MM.1S (cell line): ENCODE results near the gene MYO10.

Experiments
- EZH2 ChIP-seq: fragments of 300-600 bp; sonication (generic); optimal IDR thresholded peaks from 2 replicates; pipeline ENCODE3; 2017; ENCODE audit warnings: low read depth, mild to moderate bottlenecking, antibody characterized with exemption, low read length, mixed read lengths
- EZH2phosphoT487 ChIP-seq: fragments of 300-600 bp; sonication (generic); IDR thresholded peaks from 2 replicates; pipeline ENCODE4 v1.6.1; 2018; ENCODE audit warnings: antibody characterized with exemption, low read length
- TF ChIP-seq, protein P1 (sequence below): fragments of 300-600 bp; sonication (generic); IDR thresholded peaks from 2 replicates; pipeline ENCODE4 v1.5.1; 2016; ENCODE audit warnings: antibody characterized with exemption, low read length, mixed read lengths

DNA sequence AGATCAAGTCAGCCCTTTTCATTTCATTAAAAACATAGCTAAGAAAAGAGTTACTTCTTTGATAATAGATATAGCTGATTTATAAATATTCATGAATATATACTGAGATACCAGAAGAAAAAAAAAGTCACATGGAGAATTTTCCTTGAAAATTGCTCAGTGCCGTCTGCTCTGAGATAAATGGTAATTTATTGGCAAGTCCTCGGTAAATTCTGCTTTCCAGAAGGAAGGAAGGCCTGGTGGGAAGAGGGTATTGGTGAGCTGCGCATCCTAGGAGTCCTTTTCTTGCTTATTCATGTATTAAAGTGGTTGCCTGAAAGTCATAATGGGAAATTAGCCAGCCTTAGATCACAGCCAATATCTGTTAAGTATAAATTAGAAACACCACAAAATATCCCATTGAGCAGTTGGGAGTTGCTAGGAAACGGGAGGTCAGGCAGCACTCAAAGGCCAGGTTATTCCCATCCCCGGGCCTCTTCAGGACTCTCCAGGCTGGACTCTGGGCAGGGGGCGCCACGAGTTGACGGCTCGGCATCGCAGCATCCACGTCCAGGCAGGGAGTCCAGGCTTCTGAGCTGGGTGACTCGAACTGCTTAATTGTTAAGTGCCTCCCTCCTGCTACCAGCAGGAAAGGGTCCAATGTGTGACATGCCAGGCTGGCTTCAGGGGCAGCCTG is 202.6 kb downstream of the MYO10 start:
- TF ChIP-seq, protein P1, sequence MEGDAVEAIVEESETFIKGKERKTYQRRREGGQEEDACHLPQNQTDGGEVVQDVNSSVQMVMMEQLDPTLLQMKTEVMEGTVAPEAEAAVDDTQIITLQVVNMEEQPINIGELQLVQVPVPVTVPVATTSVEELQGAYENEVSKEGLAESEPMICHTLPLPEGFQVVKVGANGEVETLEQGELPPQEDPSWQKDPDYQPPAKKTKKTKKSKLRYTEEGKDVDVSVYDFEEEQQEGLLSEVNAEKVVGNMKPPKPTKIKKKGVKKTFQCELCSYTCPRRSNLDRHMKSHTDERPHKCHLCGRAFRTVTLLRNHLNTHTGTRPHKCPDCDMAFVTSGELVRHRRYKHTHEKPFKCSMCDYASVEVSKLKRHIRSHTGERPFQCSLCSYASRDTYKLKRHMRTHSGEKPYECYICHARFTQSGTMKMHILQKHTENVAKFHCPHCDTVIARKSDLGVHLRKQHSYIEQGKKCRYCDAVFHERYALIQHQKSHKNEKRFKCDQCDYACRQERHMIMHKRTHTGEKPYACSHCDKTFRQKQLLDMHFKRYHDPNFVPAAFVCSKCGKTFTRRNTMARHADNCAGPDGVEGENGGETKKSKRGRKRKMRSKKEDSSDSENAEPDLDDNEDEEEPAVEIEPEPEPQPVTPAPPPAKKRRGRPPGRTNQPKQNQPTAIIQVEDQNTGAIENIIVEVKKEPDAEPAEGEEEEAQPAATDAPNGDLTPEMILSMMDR = no peak
- TF ChIP-seq EZH2phosphoT487 (no peak), EZH2 (no peak)
